Liver (tissue), 3 donors: ENCODE results near the gene SCAMP5.

Experiments used
- CTCF ChIP-seq: fragments of 150-350 bp; IDR thresholded peaks from 2 replicates; pipeline ENCODE4 v1.5.1; 2017; ENCODE audit warnings: improper control_type of control experiment, low read depth, low read length; ENCODE audit not compliant: missing input control
- RAD21 ChIP-seq, 2 donors: IDR thresholded peaks; 2 replicates each; pipeline ENCODE4 v1.6.1; 2016; ENCODE audit warnings: antibody characterized with exemption in 2 of 2, mild to moderate bottlenecking in 2 of 2
- YY1 ChIP-seq: IDR thresholded peaks from 2 replicates; pipeline ENCODE4 v1.6.1; 2016; ENCODE audit warnings: antibody characterized with exemption, mild to moderate bottlenecking
- donor health status: healthy.
- donor health status: healthy.

GRCh38 chr15:74954515-74954914 lies 40.8 kb upstream of the SCAMP5 start:
- TF ChIP-seq CTCF (no peak), YY1 (no peak), RAD21 (IDR thresholded peaks at IDR 0.05) (no peak)
